ENCODE measurements around the gene HSPA6. TPM values are rescaled to one million over a fixed set of nuclear protein-coding genes. Genes with fewer than 3 reads are reported as not detected.
"Not testable (repeated sequence)": the region's sequence is repeated elsewhere in the genome, so short reads cannot be mapped to it uniquely, and the experiment has no call there.

HSPA6 gene
- total RNA-seq, 2 donors from 2014 or later = 1.0 to 3.6 TPM

GRCh38 chr1:161506336-161507223 is 17.8 kb upstream of the HSPA6 start:
- Histone ChIP-seq H3K27ac (no peak overlapping the region), H3K4me3 (peak overlapping the region; percentile 3), H3K4me1 (no peaks in the 10 kb centered on the region), H3K27me3 (no peaks in the 10 kb centered on the region), H3K36me3 (no peaks in the 10 kb centered on the region), H3K9me3 (no peaks in the 10 kb centered on the region), H3K9ac (ENCODE audit: low read depth in 2 of 2, low read length in 2 of 2) (no peak overlapping the region)
- intact Hi-C loops (cut with DNase I) = no loop called here
- no peak for TF ChIP-seq CTCF (IDR thresholded peaks at IDR 0.05)
- no peak for DNase-seq

- no peaks in the 10 kb centered on the region for H3K36me3 ChIP-seq
- H3K9me3 ChIP-seq = no peaks in the 10 kb centered on the region
- no peak overlapping the region for H3K27ac ChIP-seq
- H3K4me3 ChIP-seq = no peak overlapping the region
- intact Hi-C loops (cut with DNase I) = no loop called here
- H3K27me3 ChIP-seq = no peaks in the 10 kb centered on the region
- no peak overlapping the region for H3K9ac ChIP-seq (ENCODE audit: low read depth in 2 of 2, low read length in 2 of 2)
- DNase-seq = no peak
- no peaks in the 10 kb centered on the region for H3K4me1 ChIP-seq
- no peak for TF ChIP-seq CTCF (IDR thresholded peaks at IDR 0.05)
Measured at GRCh38 chr1:161510477-161510876, 13.9 kb upstream of the HSPA6 start.

GRCh38 chr1:161511018-161511755 is 13.2 kb upstream of the HSPA6 start:
- Histone ChIP-seq H3K4me3 (no peak overlapping the region), H3K4me1 (no peaks in the 10 kb centered on the region), H3K27ac (no peak overlapping the region), H3K36me3 (no peaks in the 10 kb centered on the region), H3K9ac (ENCODE audit: low read depth in 2 of 2, low read length in 2 of 2) (no peak overlapping the region), H3K9me3 (no peaks in the 10 kb centered on the region), H3K27me3 (no peaks in the 10 kb centered on the region)
- TF ChIP-seq CTCF (IDR thresholded peaks at IDR 0.05) = no peak
- intact Hi-C loops (cut with DNase I) = no loop called here
- DNase-seq = no peak

- Histone ChIP-seq H3K9me3 (no peaks in the 10 kb centered on the region), H3K4me3 (no peak overlapping the region), H3K9ac (ENCODE audit: low read depth in 2 of 2, low read length in 2 of 2) (no peak overlapping the region), H3K27me3 (no peaks in the 10 kb centered on the region), H3K27ac (no peak overlapping the region), H3K36me3 (no peaks in the 10 kb centered on the region), H3K4me1 (no peaks in the 10 kb centered on the region)
- no peak for TF ChIP-seq CTCF (IDR thresholded peaks at IDR 0.05)
- intact Hi-C loops (cut with DNase I) = no loop called here
- DNase-seq = no peak
Measured at GRCh38 chr1:161511756-161512060, 12.6 kb upstream of the HSPA6 start.

GRCh38 chr1:161512636-161513447 is 11.5 kb upstream of the HSPA6 start:
- H3K4me3 ChIP-seq; H3K9me3 ChIP-seq; H3K27me3 ChIP-seq; DNase-seq; H3K27ac ChIP-seq; H3K4me1 ChIP-seq; H3K9ac ChIP-seq (ENCODE audit: low read depth in 2 of 2, low read length in 2 of 2); intact Hi-C loops (cut with DNase I); H3K36me3 ChIP-seq: not testable (repeated sequence)

- H3K4me3 ChIP-seq; DNase-seq; intact Hi-C loops (cut with DNase I); H3K27me3 ChIP-seq; H3K36me3 ChIP-seq; H3K4me1 ChIP-seq; H3K9me3 ChIP-seq; H3K9ac ChIP-seq (ENCODE audit: low read depth in 2 of 2, low read length in 2 of 2): not testable (repeated sequence)
- peak overlapping the region; percentile 5 for H3K27ac ChIP-seq
Measured at GRCh38 chr1:161513448-161513780, 10.9 kb upstream of the HSPA6 start.

- H3K36me3 ChIP-seq; intact Hi-C loops (cut with DNase I); H3K4me3 ChIP-seq; DNase-seq; H3K27me3 ChIP-seq; H3K4me1 ChIP-seq; H3K9me3 ChIP-seq; H3K9ac ChIP-seq (ENCODE audit: low read depth in 2 of 2, low read length in 2 of 2): not testable (repeated sequence)
- H3K27ac ChIP-seq = peak overlapping the region; percentile 5
Measured at GRCh38 chr1:161513953-161514352, 10.4 kb upstream of the HSPA6 start.

GRCh38 chr1:161523041-161523816 is 1.1 kb upstream of the HSPA6 start:
- H3K9ac ChIP-seq (ENCODE audit: low read depth in 2 of 2, low read length in 2 of 2); H3K9me3 ChIP-seq; H3K27me3 ChIP-seq; H3K4me1 ChIP-seq; DNase-seq; H3K27ac ChIP-seq; H3K36me3 ChIP-seq: not testable (repeated sequence)
- intact Hi-C loops (cut with DNase I) = loop anchor here (10.0 kb wide), 1 partner anchor 128 kb away; no protein-coding TSS in a partner anchor
- peak overlapping the region; percentile 55 for H3K4me3 ChIP-seq

Data from colonic mucosa (tissue), 4 donors.